NCI-H146 (cell line): ENCODE results near the gene NOS3.

ENCODE experiments used
- DNase-seq: peaks from one replicate; lab custom pipeline; 2025; lab: John Stamatoyannopoulos, UW

NOS3 gene

DNA sequence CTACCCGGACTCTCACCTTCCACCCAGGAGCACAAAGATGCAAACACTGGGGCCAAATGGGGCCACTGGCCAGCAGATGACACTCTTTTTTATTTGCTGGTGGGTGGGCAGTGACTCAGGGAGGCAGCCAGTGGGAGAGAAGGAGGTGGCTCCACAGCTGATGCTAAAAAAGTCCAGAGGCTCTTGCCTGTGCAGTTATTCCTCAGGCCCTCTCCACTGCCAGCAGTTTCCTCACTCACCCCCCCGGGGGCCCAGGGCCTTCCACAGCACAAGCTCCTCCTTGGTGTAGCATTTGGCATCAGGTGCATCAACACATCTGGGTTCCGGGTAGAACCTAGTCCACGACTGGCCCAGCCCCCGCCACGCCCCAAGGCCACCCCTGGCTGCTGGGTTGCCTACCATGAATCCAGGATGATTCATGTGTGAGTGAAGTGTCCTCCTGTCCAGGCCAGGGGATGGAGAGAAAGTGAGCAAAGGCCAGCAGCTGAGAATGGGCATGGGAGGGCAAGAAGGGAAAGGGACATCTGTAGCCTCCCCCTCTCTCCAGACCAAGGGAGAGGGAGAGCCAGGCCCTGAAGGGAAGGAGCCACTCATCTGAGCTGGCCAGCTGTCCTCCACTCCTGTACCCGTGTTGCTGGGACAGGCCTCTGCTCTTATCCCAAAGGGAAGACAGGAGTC is 11.0 kb upstream of the NOS3 start:
- DNase-seq: peak; percentile 49

DNA sequence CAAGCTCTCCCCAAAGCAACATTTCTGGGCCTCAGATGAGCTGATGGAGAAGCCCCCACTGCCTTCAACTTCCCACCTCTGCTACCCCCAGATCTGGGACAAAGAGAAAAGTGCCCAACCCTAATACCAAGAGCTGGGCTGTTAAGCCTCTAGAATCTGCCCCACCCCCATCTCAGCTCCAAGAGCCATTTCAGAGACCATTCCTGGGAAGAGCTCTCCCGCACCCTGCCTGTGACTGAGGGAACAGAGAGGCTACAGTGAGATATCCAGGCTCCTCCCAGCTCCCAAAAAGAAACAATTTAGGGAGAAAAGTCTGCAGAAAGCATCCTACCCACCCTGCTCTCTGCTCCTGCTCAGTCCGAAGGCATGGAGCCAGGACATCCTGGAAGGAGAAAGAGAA is 10.2 kb upstream of the NOS3 start:
- DNase-seq: no peak

DNA sequence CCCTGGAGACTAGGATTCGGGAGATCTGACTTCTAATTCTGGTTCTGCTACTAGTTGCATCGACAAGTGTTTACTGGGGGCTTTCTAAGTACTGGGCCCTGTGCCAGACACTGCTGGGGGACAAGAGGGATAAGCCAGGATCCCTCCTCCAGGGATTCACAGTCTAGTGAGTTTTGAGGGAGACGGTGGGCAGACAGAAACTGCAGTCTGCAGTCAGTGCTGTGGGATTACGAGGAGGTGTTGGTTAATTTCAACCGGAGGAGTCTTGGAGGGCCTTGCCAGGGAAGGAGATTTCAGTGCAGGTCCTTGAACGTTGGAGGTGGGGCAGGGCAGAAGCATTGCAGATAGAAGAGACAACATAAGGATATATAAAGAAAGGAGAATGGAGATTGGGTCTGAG is 9.2 kb upstream of the NOS3 start:
- DNase-seq: no peak

DNA sequence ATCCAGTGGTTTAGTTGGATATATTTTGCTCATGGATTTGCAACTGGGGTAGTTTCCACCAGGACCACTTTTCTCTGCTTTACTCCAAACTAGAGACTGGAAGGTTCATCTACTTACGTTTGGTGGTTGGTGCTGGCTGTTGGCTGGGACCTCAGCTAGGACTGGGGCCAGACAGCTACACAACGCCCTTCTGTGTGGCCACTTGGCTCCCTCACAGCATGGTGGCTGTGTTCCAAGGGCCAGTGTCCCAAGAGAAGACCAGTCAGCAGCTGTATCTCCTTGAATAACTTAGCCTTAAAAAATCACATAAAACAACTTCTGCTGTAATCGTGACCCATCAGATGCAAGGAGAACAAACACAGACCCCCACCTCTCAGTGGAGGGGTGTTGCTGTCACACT is 8.5 kb upstream of the NOS3 start:
- DNase-seq: no peak

DNA sequence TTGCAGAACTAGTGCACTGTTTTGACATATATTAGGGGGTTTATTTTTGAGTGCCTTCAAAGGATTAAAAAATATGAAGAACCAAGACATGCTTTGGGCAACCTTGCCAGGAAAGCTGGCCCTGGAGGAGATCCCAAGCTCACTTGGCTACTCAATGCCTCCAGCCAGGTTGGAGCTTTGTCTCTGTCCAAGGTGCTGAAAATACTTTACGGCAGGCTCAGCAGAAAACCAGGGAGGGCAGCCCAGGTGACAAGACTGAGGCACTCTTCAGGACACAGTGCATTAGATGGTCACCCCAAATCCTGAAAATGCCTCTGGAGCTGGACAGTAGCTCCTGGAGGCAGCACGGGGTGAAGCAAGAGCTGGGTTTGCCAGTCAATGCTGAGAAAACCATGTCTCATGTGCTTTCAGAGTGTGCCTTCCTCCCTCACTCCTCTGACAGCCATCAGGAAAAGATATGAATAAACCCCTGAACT is 6.9 kb upstream of the NOS3 start:
- no peak for DNase-seq

DNA sequence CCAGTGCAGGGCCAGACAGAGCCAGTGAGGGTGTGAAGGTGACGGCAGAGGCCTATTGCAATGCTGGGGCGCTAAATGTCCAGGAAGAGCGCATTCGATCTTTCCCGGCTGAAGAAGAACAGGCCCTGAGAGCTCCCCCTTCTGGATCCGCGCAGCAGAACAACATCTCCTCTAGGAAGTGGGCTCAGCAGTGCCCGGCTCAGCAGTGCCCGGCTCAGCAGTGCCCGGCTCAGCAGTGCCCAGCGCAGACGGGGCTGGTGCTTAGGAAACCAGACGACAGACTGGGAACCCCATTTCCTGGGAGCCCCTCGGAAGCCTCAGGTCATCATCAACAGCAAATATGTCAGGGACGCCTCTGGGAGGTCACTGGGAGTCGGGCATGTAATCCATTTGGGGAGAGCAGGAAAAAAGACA is 4.7 kb upstream of the NOS3 start:
- peak; percentile 76 for DNase-seq

DNA sequence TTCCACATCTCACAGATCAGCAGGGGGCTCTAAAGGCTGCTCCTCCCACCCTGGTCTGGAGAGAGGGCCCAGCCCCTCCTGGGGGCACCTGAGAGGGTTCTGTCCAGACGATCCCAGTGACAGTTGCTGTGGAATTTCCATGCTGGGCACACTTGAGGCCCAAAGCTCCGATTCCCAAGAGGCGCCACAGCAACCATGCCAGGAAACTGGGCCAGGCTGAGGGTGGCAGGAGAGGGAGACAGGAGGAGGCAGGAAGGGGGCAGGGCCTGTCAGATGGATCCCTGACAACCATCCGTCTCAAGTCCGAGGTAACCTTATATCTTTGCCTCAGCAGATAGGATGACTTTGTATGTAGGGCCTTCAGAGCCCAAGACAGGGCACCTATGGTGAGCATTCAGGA is 4.3 kb upstream of the NOS3 start:
- no peak for DNase-seq

DNA sequence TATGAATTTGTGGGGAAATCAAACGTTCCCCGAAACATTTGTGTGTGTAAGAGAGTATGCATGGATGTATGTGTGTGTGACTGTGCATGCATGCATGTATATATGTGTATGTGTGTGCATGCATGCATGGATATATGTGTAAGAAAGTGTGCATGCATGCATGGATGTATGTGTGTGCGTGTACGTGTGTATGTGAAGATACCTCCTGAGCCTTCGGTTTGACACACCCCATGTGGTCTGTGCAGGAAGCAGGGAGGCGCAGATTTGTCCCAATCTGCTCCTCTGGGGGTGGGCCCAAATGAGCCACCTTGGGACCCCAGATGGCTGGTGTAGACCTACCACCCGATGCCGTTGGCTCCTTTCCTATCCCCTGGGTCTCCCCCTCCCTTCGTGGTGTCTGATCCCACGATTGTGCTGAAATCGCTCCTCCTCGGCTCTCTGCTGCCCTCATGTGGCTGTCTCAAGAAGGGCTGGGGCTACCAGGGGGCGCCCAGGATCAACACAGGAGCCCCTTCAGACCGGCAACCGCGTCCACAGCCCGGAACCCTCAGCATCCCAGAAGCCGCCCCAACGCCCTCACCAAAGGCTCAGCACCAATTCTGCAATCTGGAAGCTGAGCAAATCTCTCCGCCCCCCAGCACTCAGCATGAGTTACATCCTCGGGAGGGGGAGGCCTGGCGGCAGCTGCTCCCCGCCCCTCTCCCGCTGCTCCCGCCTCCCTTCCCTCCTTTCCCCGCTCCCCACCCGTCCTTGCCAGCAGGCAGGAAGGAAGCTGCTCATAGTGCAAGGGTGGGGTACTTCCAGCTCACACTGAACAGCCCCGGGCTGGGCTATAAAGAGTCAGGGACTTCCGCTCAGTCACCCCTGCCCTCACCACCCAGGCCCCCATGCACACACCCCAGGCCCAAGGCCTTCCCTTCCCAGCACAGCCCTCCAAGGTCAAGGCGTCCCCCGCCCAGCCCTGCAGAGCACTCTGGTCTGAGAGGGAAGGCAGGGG is 2.3 kb upstream of the NOS3 start:
- peak; percentile 85 for DNase-seq

DNA sequence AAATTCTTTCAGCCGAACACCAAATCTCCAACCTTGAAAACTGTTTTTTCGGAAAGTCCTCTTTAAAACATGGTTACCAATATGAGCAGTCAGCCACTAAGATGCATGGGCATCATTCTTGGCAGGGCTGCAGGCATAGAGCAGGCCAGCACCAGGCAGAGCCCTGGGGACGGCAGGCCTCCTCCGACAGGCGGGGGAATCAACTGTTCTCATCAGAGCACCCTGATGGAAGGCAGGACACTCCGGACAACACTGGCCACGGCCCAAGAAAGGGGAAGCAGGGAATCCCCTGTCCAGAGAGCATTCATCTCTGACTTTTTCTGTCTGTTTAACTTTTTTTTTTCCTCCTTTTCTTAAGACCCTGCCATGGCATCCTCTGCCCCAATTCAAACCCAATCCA is 1.4 kb upstream of the NOS3 start:
- no peak for DNase-seq

DNA sequence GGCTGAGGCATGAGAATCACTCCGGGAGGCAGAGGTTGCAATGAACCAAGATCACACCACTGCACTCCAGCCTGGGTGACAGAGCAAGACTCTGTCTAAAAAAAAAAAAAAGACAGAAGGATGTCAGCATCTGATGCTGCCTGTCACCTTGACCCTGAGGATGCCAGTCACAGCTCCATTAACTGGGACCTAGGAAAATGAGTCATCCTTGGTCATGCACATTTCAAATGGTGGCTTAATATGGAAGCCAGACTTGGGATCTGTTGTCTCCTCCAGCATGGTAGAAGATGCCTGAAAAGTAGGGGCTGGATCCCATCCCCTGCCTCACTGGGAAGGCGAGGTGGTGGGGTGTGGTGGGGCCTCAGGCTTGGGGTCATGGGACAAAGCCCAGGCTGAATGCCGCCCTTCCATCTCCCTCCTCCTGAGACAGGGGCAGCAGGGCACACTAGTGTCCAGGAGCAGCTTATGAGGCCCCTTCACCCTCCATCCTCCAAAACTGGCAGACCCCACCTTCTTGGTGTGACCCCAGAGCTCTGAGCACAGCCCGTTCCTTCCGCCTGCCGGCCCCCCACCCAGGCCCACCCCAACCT is 1.3 kb downstream of the NOS3 start:
- DNase-seq: no peak

DNA sequence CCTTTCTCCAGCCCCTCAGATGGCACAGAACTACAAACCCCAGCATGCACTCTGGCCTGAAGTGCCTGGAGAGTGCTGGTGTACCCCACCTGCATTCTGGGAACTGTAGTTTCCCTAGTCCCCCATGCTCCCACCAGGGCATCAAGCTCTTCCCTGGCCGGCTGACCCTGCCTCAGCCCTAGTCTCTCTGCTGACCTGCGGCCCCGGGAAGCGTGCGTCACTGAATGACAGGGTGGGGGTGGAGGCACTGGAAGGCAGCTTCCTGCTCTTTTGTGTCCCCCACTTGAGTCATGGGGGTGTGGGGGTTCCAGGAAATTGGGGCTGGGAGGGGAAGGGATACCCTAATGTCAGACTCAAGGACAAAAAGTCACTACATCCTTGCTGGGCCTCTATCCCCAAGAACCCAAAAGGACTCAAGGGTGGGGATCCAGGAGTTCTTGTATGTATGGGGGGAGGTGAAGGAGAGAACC is 2.1 kb downstream of the NOS3 start:
- DNase-seq: peak; percentile 41

DNA sequence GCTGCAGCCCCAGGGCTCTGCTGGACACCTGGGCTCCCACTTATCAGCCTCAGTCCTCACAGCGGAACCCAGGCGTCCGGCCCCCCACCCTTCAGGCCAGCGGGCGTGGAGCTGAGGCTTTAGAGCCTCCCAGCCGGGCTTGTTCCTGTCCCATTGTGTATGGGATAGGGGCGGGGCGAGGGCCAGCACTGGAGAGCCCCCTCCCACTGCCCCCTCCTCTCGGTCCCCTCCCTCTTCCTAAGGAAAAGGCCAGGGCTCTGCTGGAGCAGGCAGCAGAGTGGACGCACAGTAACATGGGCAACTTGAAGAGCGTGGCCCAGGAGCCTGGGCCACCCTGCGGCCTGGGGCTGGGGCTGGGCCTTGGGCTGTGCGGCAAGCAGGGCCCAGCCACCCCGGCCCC is 2.7 kb downstream of the NOS3 start:
- DNase-seq: no peak

DNA sequence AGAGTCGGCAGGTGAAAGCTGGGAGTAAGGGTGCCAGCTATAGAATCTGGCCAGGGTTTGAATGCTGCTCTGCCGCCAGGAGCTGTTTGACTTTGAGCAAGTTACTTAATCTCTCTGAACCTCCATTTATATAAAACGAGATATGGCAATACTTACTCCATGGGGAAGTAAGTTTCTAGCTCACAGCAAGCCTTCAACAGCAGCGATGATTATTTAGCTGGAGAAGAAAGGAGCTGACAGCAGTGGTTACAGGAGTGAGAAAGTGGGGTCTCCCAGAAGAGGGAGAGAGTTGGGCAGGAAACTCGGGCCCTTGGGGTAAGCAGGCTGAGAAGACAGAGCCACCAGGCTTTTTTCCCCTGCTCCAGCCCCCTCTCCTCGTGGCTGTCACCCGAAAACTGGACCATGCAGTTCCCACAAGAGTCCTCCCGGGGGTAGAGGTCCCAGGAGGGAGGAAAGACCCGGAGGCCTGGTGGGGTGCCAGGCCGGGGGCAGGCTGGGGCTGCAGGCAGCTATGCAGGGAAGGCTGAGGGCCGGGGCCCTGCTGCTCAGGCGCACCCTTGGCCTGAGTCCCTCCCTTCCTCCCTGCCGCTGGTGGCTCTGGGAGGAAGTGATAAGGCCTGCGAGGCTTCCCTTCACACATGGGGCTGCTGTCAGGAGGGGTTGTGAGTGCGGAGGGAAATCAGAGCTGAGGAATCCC is 3.5 kb downstream of the NOS3 start:
- DNase-seq: no peak

DNA sequence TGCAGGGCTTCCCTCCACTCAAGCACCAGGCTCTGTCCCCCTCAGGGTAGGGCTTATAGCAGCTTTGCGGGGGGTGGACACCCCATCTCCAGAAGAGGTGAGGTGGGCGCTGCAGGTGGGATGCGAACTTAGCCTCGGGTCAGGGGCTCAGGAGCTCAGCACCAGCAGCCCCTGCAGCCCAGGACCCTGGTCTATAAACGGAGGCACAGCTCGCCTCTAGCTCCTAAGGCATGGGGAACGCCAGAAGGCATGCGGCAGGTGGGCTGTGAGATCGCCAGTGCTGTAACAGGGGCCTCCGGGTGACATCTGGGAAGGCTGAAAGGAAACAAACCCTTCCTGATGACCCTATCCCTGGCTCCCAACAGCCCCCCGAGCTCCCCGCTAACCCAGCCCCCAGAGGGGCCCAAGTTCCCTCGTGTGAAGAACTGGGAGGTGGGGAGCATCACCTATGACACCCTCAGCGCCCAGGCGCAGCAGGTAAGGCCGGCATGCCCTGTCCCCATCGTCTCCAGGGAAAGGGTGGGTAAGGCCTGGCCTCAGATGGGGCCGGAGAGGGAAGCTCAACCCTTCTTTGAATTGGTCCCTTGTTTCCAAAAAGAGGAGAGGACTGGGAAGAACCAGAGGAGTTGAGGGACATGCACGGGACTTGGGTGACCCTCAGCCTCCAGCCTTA is 4.2 kb downstream of the NOS3 start:
- DNase-seq: no peak

DNA sequence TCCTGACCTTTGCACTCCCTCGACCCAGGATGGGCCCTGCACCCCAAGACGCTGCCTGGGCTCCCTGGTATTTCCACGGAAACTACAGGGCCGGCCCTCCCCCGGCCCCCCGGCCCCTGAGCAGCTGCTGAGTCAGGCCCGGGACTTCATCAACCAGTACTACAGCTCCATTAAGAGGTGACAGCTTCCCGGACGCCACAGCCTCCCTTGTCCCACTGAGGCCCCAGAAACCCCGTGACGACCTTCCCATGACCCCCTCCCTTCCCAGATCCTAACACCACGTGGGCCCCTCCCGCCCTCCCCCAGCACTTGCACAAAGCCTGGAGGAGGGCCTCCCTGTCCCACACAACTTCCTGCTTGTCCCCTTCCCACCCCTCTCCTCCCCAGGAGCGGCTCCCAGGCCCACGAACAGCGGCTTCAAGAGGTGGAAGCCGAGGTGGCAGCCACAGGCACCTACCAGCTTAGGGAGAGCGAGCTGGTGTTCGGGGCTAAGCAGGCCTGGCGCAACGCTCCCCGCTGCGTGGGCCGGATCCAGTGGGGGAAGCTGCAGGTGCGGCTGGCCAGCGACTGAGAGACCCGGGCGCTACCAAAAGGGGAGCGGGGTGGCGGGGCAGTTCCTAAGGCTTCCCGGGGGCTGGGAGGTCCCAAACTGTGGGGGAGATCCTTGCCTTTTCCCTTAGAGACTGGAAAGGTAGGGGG is 5.7 kb downstream of the NOS3 start:
- DNase-seq: no peak

DNA sequence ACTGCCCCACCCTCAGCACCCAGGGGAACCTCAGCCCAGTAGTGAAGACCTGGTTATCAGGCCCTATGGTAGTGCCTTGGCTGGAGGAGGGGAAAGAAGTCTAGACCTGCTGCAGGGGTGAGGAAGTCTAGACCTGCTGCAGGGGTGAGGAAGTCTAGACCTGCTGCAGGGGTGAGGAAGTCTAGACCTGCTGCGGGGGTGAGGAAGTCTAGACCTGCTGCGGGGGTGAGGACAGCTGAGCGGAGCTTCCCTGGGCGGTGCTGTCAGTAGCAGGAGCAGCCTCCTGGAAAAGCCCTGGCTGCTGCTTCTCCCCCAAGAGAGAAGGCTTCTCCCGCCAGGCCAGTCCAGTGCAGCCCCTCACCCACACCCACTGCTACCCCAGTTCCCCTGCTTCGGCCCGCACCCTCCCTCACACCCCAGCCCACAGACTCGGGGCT is 6.3 kb downstream of the NOS3 start:
- DNase-seq: no peak

DNA sequence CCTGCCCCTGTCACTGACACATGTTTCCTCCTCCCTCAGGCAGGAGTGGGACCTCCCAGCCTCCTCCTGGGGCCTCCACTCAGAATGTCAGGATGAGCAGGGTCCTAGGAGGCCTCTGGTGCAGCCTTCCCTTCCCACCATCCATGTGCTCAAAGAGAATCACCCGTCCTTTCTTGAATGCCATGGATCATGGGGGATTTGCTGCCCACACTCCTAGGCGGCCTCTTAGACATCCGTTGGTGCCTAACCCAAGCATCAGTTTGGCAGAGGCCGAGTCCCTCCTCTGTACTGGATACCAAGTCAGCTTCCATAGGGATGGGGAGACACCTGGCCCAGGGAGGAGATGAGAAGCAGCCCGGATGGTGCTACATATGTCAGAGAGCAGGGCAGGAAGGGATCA is 7.0 kb downstream of the NOS3 start:
- DNase-seq: no peak

DNA sequence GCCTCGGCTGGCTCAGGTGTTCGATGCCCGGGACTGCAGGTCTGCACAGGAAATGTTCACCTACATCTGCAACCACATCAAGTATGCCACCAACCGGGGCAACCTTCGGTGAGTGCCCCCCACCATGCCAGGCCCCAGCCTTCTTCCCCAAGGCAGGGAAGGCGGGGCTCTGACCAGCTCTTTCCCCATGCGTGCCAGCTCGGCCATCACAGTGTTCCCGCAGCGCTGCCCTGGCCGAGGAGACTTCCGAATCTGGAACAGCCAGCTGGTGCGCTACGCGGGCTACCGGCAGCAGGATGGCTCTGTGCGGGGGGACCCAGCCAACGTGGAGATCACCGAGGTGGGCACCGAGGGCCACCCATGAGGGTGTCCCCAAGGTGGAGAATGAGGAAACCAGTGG is 7.5 kb downstream of the NOS3 start:
- no peak for DNase-seq

DNA sequence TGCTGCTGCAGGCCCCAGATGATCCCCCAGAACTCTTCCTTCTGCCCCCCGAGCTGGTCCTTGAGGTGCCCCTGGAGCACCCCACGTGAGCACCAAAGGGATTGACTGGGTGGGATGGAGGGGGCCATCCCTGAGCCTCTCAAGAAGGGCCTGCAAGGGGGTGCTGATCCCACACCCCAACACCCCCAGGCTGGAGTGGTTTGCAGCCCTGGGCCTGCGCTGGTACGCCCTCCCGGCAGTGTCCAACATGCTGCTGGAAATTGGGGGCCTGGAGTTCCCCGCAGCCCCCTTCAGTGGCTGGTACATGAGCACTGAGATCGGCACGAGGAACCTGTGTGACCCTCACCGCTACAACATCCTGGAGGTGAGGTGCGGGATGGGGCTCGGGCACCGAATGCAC is 8.2 kb downstream of the NOS3 start:
- DNase-seq: no peak

DNA sequence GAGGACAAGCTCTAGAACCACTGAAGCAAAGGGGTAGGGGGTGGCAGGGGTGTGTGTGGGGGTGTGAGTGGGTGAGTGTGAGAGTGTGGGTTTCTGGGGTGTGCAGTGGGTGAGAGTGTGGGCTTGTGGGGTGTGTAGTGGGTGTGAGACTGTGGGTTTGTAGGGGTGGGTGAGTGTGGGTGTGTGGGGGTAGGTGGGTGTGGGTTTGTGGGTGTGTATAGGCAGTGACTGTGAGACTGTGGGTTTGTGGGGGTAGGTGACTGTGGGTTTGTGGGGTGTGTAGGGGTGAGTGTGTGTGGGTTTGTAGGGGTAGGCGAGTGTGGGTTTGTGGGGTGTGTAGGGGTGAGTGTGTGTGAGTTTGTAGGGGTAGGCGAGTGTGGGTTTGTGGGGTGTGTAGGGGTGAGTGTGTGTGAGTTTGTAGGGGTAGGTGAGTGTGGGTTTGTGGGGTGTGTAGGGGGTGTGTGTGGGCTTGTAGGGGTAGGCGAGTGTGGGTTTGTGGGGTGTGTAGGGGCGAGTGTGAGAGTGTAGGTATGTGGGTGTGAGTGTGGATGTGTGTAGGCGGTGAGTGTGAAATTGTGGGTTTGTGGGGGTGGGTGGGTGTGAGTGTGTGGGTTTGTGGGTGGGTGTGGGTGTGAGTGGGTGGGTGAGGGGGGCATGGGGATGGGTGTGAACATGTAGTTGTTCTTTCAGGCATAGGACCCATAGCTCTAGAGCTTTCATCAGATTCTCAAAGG is 8.8 kb downstream of the NOS3 start:
- no peak for DNase-seq
